Inflammatory macrophage treated with lipopolysaccharide for 1 hour (primary cell): Measurements from ENCODE around the gene PHF21A.

ENCODE experiments used
- DNase-seq, 2 donors: peaks; one replicate each; pipeline ENCODE4 v3.0.0-alpha.2; 2020 to 2022

Gene PHF21A

GRCh38 chr11:45899448-45900174 is 221.6 kb downstream of the PHF21A start:
- DNase-seq, result peak; percentile 47 to 56

GRCh38 chr11:45899086-45899447 is 222.2 kb downstream of the PHF21A start:
- no peak for DNase-seq

GRCh38 chr11:45897556-45897955 is 223.7 kb downstream of the PHF21A start:
- no peak for DNase-seq

GRCh38 chr11:45896422-45896984 is 224.8 kb downstream of the PHF21A start:
- no peak for DNase-seq

GRCh38 chr11:45895553-45896259 is 225.5 kb downstream of the PHF21A start:
- DNase-seq, result no peak

GRCh38 chr11:45894555-45895247 is 226.6 kb downstream of the PHF21A start:
- DNase-seq, result no peak

GRCh38 chr11:45892856-45893255 is 228.4 kb downstream of the PHF21A start:
- no peak for DNase-seq

GRCh38 chr11:45890886-45891550 is 230.2 kb downstream of the PHF21A start:
- DNase-seq, result no peak

- DNase-seq, result no peak
Observed at GRCh38 chr11:45889966-45890365, 231.3 kb downstream of the PHF21A start.

- DNase-seq, result no peak
Observed at GRCh38 chr11:45889555-45889954, 231.7 kb downstream of the PHF21A start.

GRCh38 chr11:45887587-45887986 is 233.7 kb downstream of the PHF21A start:
- no peak for DNase-seq

- no peak for DNase-seq
Observed at GRCh38 chr11:45886816-45887520, 234.3 kb downstream of the PHF21A start.

- DNase-seq, result no peak
Observed at GRCh38 chr11:45885921-45886721, 235.1 kb downstream of the PHF21A start.

- DNase-seq, result peak in 1 of 2 donors; percentile 58
Observed at GRCh38 chr11:45885274-45885920, 235.9 kb downstream of the PHF21A start, which contains the start of gene MAPK8IP1. Gene MAPK8IP1 (plus strand): TSS chr11:45885651. CDS start chr11:45885821, 170 bp downstream.

GRCh38 chr11:45884596-45885185 is 236.6 kb downstream of the PHF21A start:
- no peak for DNase-seq
